Peyer's patch (tissue), 4 donors: Measurements from ENCODE around the gene ATP11A. TPM values are rescaled to one million over a fixed set of nuclear protein-coding genes. Genes with fewer than 3 reads are reported as not detected.

Experiments
- DNase-seq, 3 donors: peaks; one replicate each; pipeline ENCODE4 v3.0.0-alpha.2; 2017 to 2019
- H3K27ac ChIP-seq, 4 donors: fragments of 200-600 bp; sonication (generic); one replicate each; pipeline ENCODE4 v1.5.1; 2016 to 2019
- H3K27me3 ChIP-seq, 2 donors: fragments of 200-600 bp; sonication (generic); one replicate each; pipeline ENCODE4 v1.5.1; 2019
- H3K36me3 ChIP-seq, 3 donors: fragments of 200-600 bp; sonication (generic); one replicate each; pipeline ENCODE4 v1.5.1; 2016 to 2019
- H3K4me1 ChIP-seq, 4 donors: fragments of 200-600 bp; sonication (generic); one replicate each; pipeline ENCODE4 v1.5.1; 2016 to 2019
- H3K4me3 ChIP-seq, 4 donors: fragments of 200-600 bp; sonication (generic); 1 replicate in 3 of 4; 2 replicates in 1 of 4; pipeline ENCODE4 v1.5.1; 2016 to 2019; ENCODE audit warnings: mild to moderate bottlenecking in 1 of 4
- H3K9me3 ChIP-seq, 4 donors: fragments of 200-600 bp; sonication (generic); one replicate each; pipeline ENCODE4 v1.5.1; 2016 to 2019; ENCODE audit warnings: mild to moderate bottlenecking in 1 of 4
- CTCF ChIP-seq, 6 experiments: fragments of 450-650 bp in 4 of 6; fragments of 200-600 bp in 2 of 6; sonication (generic) in 1 of 6; IDR thresholded peaks; one replicate each; pipeline ENCODE4 v1.5.1; 2017 to 2019; ENCODE audit warnings: antibody characterized with exemption in 6 of 6, mild to moderate bottlenecking in 3 of 6, moderate library complexity in 1 of 6
- POLR2A ChIP-seq, 2 donors: fragments of 450-650 bp; IDR thresholded peaks; one replicate each; pipeline ENCODE4 v1.5.1; 2017; ENCODE audit warnings: antibody characterized with exemption in 2 of 2, mild to moderate bottlenecking in 2 of 2, moderate library complexity in 2 of 2
- total RNA-seq, 4 donors: library from RNA; depleted of rRNA; stranded (reverse); fragments of >200 nt; gene quantifications; one replicate each; pipeline ENCODE4 v1.1.0, GENCODE V29; 2016

The ATP11A gene
- total RNA-seq, 4 donors from 2014 or later: 33.1 to 64.2 (median 53.7) TPM

DNA sequence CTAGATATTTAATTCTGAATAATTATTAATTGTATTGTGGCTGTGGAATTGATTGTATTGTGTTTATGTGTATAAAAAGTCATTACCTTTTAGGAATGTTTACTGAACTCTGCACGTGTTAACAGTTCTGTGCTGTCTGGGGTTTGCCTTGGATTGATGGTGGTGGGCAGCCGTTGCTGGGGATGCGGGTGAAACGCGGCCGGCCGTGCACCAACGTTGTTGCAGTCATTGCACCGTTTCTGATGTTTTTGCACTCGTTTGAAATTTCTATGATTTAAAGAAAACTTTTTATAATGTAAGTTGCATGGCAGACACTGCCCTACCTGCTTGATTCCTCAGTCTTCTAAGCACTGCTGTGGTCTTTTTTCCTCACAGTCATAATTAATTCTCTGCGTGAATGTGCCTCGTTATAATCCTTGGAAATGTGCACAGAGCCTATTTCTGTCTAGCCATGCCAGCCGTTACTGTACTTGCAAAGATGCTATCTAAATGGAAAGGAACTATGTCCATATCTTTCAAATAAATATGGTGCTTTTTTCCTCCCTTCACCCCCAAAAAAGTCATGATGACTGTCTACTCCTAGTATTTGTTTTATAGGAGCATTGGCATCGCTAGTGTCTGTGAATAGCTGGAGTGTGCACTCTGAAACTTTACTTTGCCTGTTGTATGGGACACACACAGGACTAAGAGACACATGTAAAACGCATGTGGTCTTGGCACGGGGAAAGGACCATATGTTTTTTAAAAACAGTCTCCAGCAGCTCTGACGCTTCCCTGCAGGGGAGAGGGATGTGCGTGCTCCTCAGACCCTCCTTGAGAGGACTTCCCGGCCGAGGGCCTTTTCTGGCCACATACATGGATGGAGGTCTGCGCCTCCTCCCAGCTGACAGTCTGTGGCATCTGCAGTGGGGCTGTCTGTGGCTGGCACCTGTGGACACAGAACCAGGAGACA is 238.5 kb downstream of the ATP11A start:
- Histone ChIP-seq H3K27ac (peak overlapping the region in 2 of 4 donors; percentile 43 to 51), H3K36me3 (no peaks in the 10 kb centered on the region), H3K27me3 (no peaks in the 10 kb centered on the region), H3K9me3 (no peaks in the 10 kb centered on the region), H3K4me3 (no peak overlapping the region), H3K4me1 (peaks cover 0 to 26% (median 2%) of the 10 kb centered on the region in 4 donors)
- TF ChIP-seq CTCF (IDR thresholded peaks at IDR 0.05) (no peak), POLR2A (IDR thresholded peaks at IDR 0.05) (no peak)
- DNase-seq: no peak

DNA sequence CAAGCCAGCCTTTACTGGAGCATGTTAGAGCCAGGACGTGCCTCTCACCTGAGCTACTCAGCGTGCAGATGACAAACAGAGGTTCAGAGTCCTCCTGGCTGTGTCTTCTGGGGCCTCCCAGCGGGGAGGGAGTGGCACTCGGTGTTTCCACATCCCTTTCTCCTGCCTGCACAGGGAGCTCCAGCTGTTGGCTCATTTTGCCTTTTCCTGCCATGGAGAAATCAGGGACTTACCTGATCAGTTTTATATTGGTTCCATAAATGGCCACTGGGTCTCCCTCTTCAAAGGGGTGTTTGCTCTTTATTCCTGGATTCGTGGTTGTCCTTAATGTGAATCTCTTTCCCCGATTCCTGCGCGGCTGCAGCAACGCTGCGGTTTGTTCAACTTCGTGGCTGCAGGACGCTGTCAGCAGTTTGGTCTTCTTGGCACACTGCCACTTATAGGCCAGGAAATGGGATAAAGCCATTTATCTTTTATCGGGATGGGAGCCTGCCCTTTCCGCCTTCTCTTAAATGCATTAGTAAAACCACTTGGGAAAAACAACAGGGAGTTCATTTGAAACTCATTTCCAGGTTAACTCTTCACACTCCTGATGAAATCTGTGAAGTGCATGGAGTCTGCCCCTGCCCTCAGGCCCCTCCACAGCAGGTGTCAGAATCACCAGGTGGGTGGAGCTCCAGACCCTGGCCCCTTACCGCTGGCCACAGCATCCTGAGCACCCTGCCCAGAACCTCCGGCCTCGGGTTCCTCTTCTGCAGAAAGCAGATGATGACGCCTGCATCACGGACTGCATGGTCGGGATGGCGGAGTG is 239.3 kb downstream of the ATP11A start:
- Histone ChIP-seq H3K4me1 (peaks cover 0 to 26% (median 2%) of the 10 kb centered on the region in 4 donors), H3K9me3 (no peaks in the 10 kb centered on the region), H3K36me3 (no peaks in the 10 kb centered on the region), H3K27ac (peak overlapping the region in 2 of 4 donors; percentile 43 to 51), H3K27me3 (no peaks in the 10 kb centered on the region), H3K4me3 (peak overlapping the region in 2 of 4 donors; percentile 1 to 15)
- TF ChIP-seq POLR2A (IDR thresholded peaks at IDR 0.05): no peak
- peak in 1 of 6 experiments; percentile 4 for TF ChIP-seq CTCF (IDR thresholded peaks at IDR 0.05)
- DNase-seq: peak in 2 of 3 donors; percentile 80 to 84

- Histone ChIP-seq H3K27me3 (no peaks in the 10 kb centered on the region), H3K36me3 (no peaks in the 10 kb centered on the region), H3K4me3 (peak overlapping the region in 1 of 4 donors; percentile 15), H3K27ac (peak overlapping the region in 2 of 4 donors; percentile 43 to 51), H3K4me1 (peaks cover 0 to 26% (median 2%) of the 10 kb centered on the region in 4 donors), H3K9me3 (no peaks in the 10 kb centered on the region)
- no peak for DNase-seq
- TF ChIP-seq POLR2A (IDR thresholded peaks at IDR 0.05): no peak
- TF ChIP-seq CTCF (IDR thresholded peaks at IDR 0.05): no peak
These were observed 239.9 kb downstream of the ATP11A start for GRCh38 chr13:112929783-112930055.

DNA sequence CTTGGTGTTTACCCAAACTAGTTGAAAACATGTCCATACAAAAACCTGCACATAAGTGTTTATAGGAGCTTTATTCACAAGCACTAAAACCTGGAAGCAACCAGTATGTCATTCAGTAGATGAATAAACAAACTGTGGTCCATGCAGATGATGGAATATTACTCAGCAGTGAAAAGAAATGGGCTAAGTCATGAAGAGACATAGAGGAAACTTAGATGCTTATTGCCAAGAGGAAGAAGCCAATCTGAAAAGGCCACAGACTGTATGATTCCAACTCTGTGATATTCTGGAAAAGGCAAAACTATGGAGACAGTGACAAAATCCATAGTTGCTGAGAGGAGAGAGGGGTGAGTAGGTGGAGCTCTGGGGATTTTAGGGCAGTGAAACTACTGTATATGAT is 240.4 kb downstream of the ATP11A start:
- no peak overlapping the region for H3K27ac ChIP-seq
- no peaks in the 10 kb centered on the region for H3K27me3 ChIP-seq

More for the DNA sequence above, 240.4 kb downstream of the ATP11A start:
- Histone ChIP-seq H3K4me3 (no peak overlapping the region), H3K9me3 (no peaks in the 10 kb centered on the region), H3K36me3 (no peaks in the 10 kb centered on the region), H3K4me1 (peaks cover 0 to 26% (median 2%) of the 10 kb centered on the region in 4 donors)
- DNase-seq: no peak
- TF ChIP-seq CTCF (IDR thresholded peaks at IDR 0.05) (no peak), POLR2A (IDR thresholded peaks at IDR 0.05) (no peak)
